ENCODE results near the gene ZSCAN2.

DNA sequence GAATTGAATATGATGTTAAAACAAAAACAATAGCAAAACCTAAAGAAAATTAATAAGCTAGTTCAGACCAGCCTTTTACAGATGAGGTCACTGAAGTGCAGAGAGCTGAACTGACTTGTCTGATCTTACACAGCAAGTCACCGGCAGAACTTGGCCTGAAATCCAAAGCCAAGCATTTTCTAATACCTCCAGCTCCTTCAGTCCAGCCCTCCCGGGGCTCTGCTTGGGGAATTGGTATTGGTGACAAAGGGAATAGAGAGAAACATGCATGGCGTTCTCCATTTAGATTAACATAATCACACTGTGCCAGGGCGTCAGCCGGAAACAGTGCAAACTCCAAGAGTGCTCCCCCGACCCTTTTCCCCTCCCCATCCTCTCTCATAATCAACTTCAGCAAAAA is 14.1 kb upstream of the ZSCAN2 start:
- TF ChIP-seq EP300 (IDR thresholded peaks at IDR 0.05), result no peak
- TF ChIP-seq POLR2AphosphoS5 (IDR thresholded peaks at IDR 0.05), result no peak
- TF ChIP-seq POLR2A (IDR thresholded peaks at IDR 0.05), result no peak
- no peak for TF ChIP-seq CTCF (IDR thresholded peaks at IDR 0.05)

Measured in upper lobe of left lung (tissue), 4 donors.